Posterior cingulate gyrus (tissue), 11 donors: Measurements from ENCODE around the gene ASPA.
"Not testable (repeated sequence)": the region's sequence is repeated elsewhere in the genome, so short reads cannot be mapped to it uniquely, and the experiment has no call there.

Experiments
- DNase-seq, 10 donors: peaks; one replicate each; pipeline versions ENCODE4 v3.0.0 to v3.0.0-alpha.2; 2020 to 2021; ENCODE audit warnings: mixed read lengths in 3 of 10
- intact Hi-C: fragments of 100-400 bp; cut with DNase I; formaldehyde crosslinking; loops from one replicate; pipeline ENCODE4 v1.15.1; 2023

ASPA gene

GRCh38 chr17:3506054-3506453, 30.3 kb downstream of the ASPA start:
- DNase-seq = no peak
- intact Hi-C loops = no loop called here

GRCh38 chr17:3507071-3507470, 31.3 kb downstream of the ASPA start:
- intact Hi-C loops = no loop called here
- DNase-seq = no peak

- intact Hi-C loops = no loop called here
- no peak for DNase-seq
These were observed 32.1 kb downstream of the ASPA start for GRCh38 chr17:3507869-3508268.

GRCh38 chr17:3510090-3510489, 34.3 kb downstream of the ASPA start:
- DNase-seq = no peak
- intact Hi-C loops = no loop called here

GRCh38 chr17:3511852-3512504, 36.2 kb downstream of the ASPA start:
- no peak for DNase-seq
- intact Hi-C loops = loop anchor here (2.0 kb wide), 1 partner anchor 19 kb away; no protein-coding TSS in a partner anchor

GRCh38 chr17:3512505-3513171, 36.8 kb downstream of the ASPA start:
- intact Hi-C loops = loop anchor here (2.0 kb wide), 1 partner anchor 18 kb away; no protein-coding TSS in a partner anchor
- peak; percentile 67 to 97 (median 82) for DNase-seq

GRCh38 chr17:3513305-3514035, 37.7 kb downstream of the ASPA start:
- intact Hi-C loops = loop anchor here (2.0 kb wide), 1 partner anchor 17 kb away; no protein-coding TSS in a partner anchor
- peak in 2 of 10 donors; percentile 20 to 83 for DNase-seq

GRCh38 chr17:3514167-3514566, 38.4 kb downstream of the ASPA start:
- intact Hi-C loops = not testable (repeated sequence)
- peak in 1 of 10 donors; percentile 51 for DNase-seq

GRCh38 chr17:3514873-3515272, 39.1 kb downstream of the ASPA start:
- intact Hi-C loops = no loop called here
- DNase-seq = peak in 1 of 10 donors; percentile 61

- intact Hi-C loops, DNase-seq: not testable (repeated sequence)
These were observed 43.7 kb downstream of the ASPA start for GRCh38 chr17:3519472-3519871.

GRCh38 chr17:3524024-3524423, 48.2 kb downstream of the ASPA start:
- peak in 1 of 10 donors; percentile 79 for DNase-seq
- intact Hi-C loops = no loop called here

- intact Hi-C loops = no loop called here
These were observed 50.7 kb downstream of the ASPA start for GRCh38 chr17:3526491-3526890.

GRCh38 chr17:3526971-3527370, 51.2 kb downstream of the ASPA start:
- intact Hi-C loops = no loop called here
- peak in 1 of 10 donors; percentile 39 for DNase-seq

More at GRCh38 chr17:3526491-3526890, 50.7 kb downstream of the ASPA start:
- peak in 1 of 10 donors; percentile 52 for DNase-seq

- intact Hi-C loops = no loop called here
- no peak for DNase-seq
These were observed 51.7 kb downstream of the ASPA start for GRCh38 chr17:3527468-3527867.

- DNase-seq = peak in 1 of 10 donors; percentile 68
- intact Hi-C loops = no loop called here
These were observed 52.1 kb downstream of the ASPA start for GRCh38 chr17:3527896-3528295.

- peak in 1 of 10 donors; percentile 57 for DNase-seq
- intact Hi-C loops = no loop called here
These were observed 52.6 kb downstream of the ASPA start for GRCh38 chr17:3528403-3528851.

- DNase-seq = peak in 2 of 10 donors; percentile 31 to 87
- intact Hi-C loops = no loop called here
These were observed 53.2 kb downstream of the ASPA start for GRCh38 chr17:3528880-3529511.

- DNase-seq = peak in 7 of 10 donors; percentile 36 to 95 (median 56)
- intact Hi-C loops = loop anchor here (2.0 to 5.0 kb wide), 2 partner anchors 17 to 53 kb away; partner anchors contain the start of gene ASPA
These were observed 54.3 kb downstream of the ASPA start for GRCh38 chr17:3529817-3530741.
